Spleen (tissue), 3 donors: Measurements from ENCODE around the gene ALK.

Experiments
- POLR2A ChIP-seq, 3 donors: fragments of 450-650 bp; IDR thresholded peaks; one replicate each; pipeline ENCODE4 v1.5.1; 2017; ENCODE audit warnings: antibody characterized with exemption in 3 of 3, mild to moderate bottlenecking in 1 of 3
- POLR2AphosphoS5 ChIP-seq, 3 donors: sonication (generic); formaldehyde crosslinking; IDR thresholded peaks; one replicate each; pipeline ENCODE4 v1.5.1; 2017; ENCODE audit warnings: antibody characterized with exemption in 3 of 3

GRCh38 chr2:29262681-29263260 lies 658.6 kb downstream of the ALK start:
- TF ChIP-seq POLR2A (IDR thresholded peaks at IDR 0.05) (no peak), POLR2AphosphoS5 (IDR thresholded peaks at IDR 0.05) (no peak)
